H1 (cell line): ENCODE results near the gene PCYT2. TPM values are rescaled to one million over a fixed set of nuclear protein-coding genes. Genes with fewer than 3 reads are reported as not detected.

Experiments used
- CTCF ChIA-PET: fragments of 300-600 bp; sonication (Branson Sonifier 250); formaldehyde crosslinking; loops from one replicate; lab custom pipeline; 2021; ENCODE audit not compliant: partially characterized antibody; lab: Charles Lee
- POLR2A ChIA-PET: fragments of 300-600 bp; sonication (Branson Sonifier 250); formaldehyde crosslinking; loops from one replicate; lab custom pipeline; 2021; ENCODE audit warnings: inconsistent platforms; ENCODE audit not compliant: partially characterized antibody; lab: Charles Lee
- DNase-seq, 2 experiments: peaks; one replicate each; pipeline versions ENCODE4 v3.0.0 to v3.0.0-alpha.2; 2010 to 2022; ENCODE audit warnings: low spot score in 2 of 2, low read depth in 1 of 2, mixed read lengths in 1 of 2
- FAIRE-seq: peaks from 2 replicates; lab custom pipeline; 2011; peaks lifted over from hg19 to GRCh38; lab: Jason Lieb, UNC
- H2AFZ ChIP-seq: 2 replicates; pipeline ENCODE4 v1.8.1; 2012; ENCODE audit warnings: low read length, inconsistent platforms
- H2AK5ac ChIP-seq: 2 replicates; pipeline ENCODE4 v1.6.1; 2013; ENCODE audit warnings: low read depth, low read length
- H2BK120ac ChIP-seq: replicated peaks from 2 replicates; pipeline ENCODE3; 2013; ENCODE audit warnings: low read depth, low read length, inconsistent platforms
- H2BK12ac ChIP-seq: 2 replicates; pipeline ENCODE4 v1.6.1; 2013; ENCODE audit warnings: low read depth, low read length
- H2BK15ac ChIP-seq: 2 replicates; pipeline ENCODE4 v1.6.1; 2013; ENCODE audit warnings: low read length
- H2BK20ac ChIP-seq: 2 replicates; pipeline ENCODE4 v1.6.1; 2013; ENCODE audit warnings: low read length
- H2BK5ac ChIP-seq: 2 replicates; pipeline ENCODE4 v1.6.1; 2013; ENCODE audit warnings: low read depth, low read length
- H3K14ac ChIP-seq: 2 replicates; pipeline ENCODE4 v1.6.1; 2013; ENCODE audit warnings: inconsistent platforms; ENCODE audit not compliant: insufficient read length
- H3K18ac ChIP-seq: 2 replicates; pipeline ENCODE4 v1.6.1; 2013; ENCODE audit warnings: low read length; ENCODE audit errors: extremely low read depth
- H3K23ac ChIP-seq: 2 replicates; pipeline ENCODE4 v1.6.1; 2013; ENCODE audit warnings: inconsistent platforms; ENCODE audit not compliant: insufficient read length
- H3K23me2 ChIP-seq: 2 replicates; pipeline ENCODE4 v1.6.1; 2013; ENCODE audit warnings: low read depth, low read length
- H3K27ac ChIP-seq: 2 replicates; pipeline ENCODE4 v1.6.1; 2011; ENCODE audit warnings: low read depth, low read length, inconsistent platforms
- H3K27me3 ChIP-seq, 4 experiments: replicated peaks in 1 of 4; 1 replicate in 1 of 4; 2 replicates in 3 of 4; pipeline versions ENCODE4 v1.6.1 to v1.8.1; 2011 to 2013; ENCODE audit warnings: low read length in 3 of 4, mild to moderate bottlenecking in 3 of 4, inconsistent platforms in 2 of 4, mixed read lengths in 2 of 4, moderate library complexity in 1 of 4; ENCODE audit not compliant: control insufficient read depth in 3 of 4, insufficient read depth in 3 of 4; ENCODE audit errors: extremely low read depth in 1 of 4
- H3K36me3 ChIP-seq, 4 experiments: 2 replicates each; pipeline versions ENCODE4 v1.6.1 to v1.8.1; 2011 to 2013; ENCODE audit warnings: mild to moderate bottlenecking in 4 of 4, low read length in 3 of 4, moderate library complexity in 2 of 4, control low read depth in 1 of 4, inconsistent platforms in 1 of 4; ENCODE audit not compliant: insufficient read depth in 4 of 4, control insufficient read depth in 2 of 4
- H3K4ac ChIP-seq: replicated peaks from 2 replicates; pipeline ENCODE3; 2013; ENCODE audit warnings: low read length, low read depth, mixed read lengths, inconsistent platforms; ENCODE audit not compliant: insufficient read length
- H3K4me1 ChIP-seq, 4 experiments: replicated peaks in 1 of 4; 1 replicate in 1 of 4; 2 replicates in 3 of 4; pipeline versions ENCODE4 v1.6.1 to v1.8.1; 2011 to 2013; ENCODE audit warnings: low read length in 3 of 4, inconsistent platforms in 2 of 4, mixed read lengths in 1 of 4; ENCODE audit not compliant: insufficient read depth in 4 of 4, control insufficient read depth in 3 of 4
- H3K4me2 ChIP-seq, 2 experiments: 2 replicates each; pipeline versions ENCODE4 v1.6.1 to v1.8.1; 2011 to 2013; ENCODE audit warnings: low read depth in 2 of 2, low read length in 2 of 2, control low read depth in 1 of 2, inconsistent platforms in 1 of 2, mild to moderate bottlenecking in 1 of 2; ENCODE audit not compliant: insufficient read depth in 1 of 2
- H3K4me3 ChIP-seq, 4 experiments: fragments of 200-600, 300-600 bp in 1 of 4; sonication (generic), shearing (Covaris generic), sonication (Bioruptor Twin) in 1 of 4; 2 replicates each; pipeline versions ENCODE4 v1.5.1 to v1.8.1; 2011 to 2016; ENCODE audit warnings: low read length in 4 of 4, low read depth in 3 of 4, control low read depth in 2 of 4, inconsistent platforms in 2 of 4, mild to moderate bottlenecking in 2 of 4, mixed read lengths in 1 of 4, moderate library complexity in 1 of 4; ENCODE audit not compliant: insufficient read depth in 2 of 4; ENCODE audit errors: extremely low read depth in 1 of 4
- H3K56ac ChIP-seq: replicated peaks from 2 replicates; pipeline ENCODE3; 2013; ENCODE audit warnings: low read depth, mild to moderate bottlenecking, mixed read lengths, low read length, inconsistent platforms; ENCODE audit not compliant: insufficient read length
- H3K79me1 ChIP-seq: 2 replicates; pipeline ENCODE4 v1.6.1; 2013; ENCODE audit warnings: low read depth, low read length, control low read depth
- H3K79me2 ChIP-seq, 2 experiments: 2 replicates each; pipeline versions ENCODE4 v1.6.1 to v1.8.1; 2012 to 2013; ENCODE audit warnings: low read length in 2 of 2, mild to moderate bottlenecking in 2 of 2, inconsistent platforms in 1 of 2; ENCODE audit not compliant: insufficient read depth in 2 of 2, control insufficient read depth in 1 of 2
- H3K9ac ChIP-seq, 4 experiments: replicated peaks in 1 of 4; 1 replicate in 1 of 4; 2 replicates in 3 of 4; pipeline versions ENCODE4 v1.6.1 to v1.8.1; 2011 to 2013; ENCODE audit warnings: low read depth in 3 of 4, low read length in 3 of 4, control low read depth in 2 of 4, mild to moderate bottlenecking in 2 of 4, moderate library complexity in 2 of 4, inconsistent platforms in 1 of 4; ENCODE audit errors: extremely low read depth in 1 of 4
- H3K9me3 ChIP-seq, 2 experiments: 2 replicates each; pipeline versions ENCODE4 v1.6.1 to v1.8.1; 2012 to 2013; ENCODE audit warnings: mild to moderate bottlenecking in 2 of 2, moderate library complexity in 2 of 2, control low read depth in 1 of 2, inconsistent platforms in 1 of 2, low read depth in 1 of 2, low read length in 1 of 2, mixed read lengths in 1 of 2; ENCODE audit not compliant: insufficient read depth in 2 of 2
- H4K20me1 ChIP-seq, 2 experiments: replicated peaks in 1 of 2; 2 replicates each; pipeline versions ENCODE3 to v1.8.1; 2011 to 2013; ENCODE audit warnings: inconsistent platforms in 2 of 2, low read length in 2 of 2, mild to moderate bottlenecking in 1 of 2; ENCODE audit not compliant: insufficient read depth in 2 of 2, control insufficient read depth in 1 of 2
- H4K5ac ChIP-seq: 2 replicates; pipeline ENCODE4 v1.6.1; 2013; ENCODE audit warnings: low read length, low read depth, mixed read lengths, inconsistent platforms; ENCODE audit not compliant: insufficient read length
- H4K8ac ChIP-seq: 2 replicates; pipeline ENCODE4 v1.8.0; 2013; ENCODE audit warnings: mild to moderate bottlenecking, moderate library complexity, low read length, inconsistent platforms; ENCODE audit not compliant: insufficient read depth; ENCODE audit errors: extremely low read depth
- H4K91ac ChIP-seq: replicated peaks from 2 replicates; pipeline ENCODE3; 2013; ENCODE audit warnings: low read length, mixed read lengths, inconsistent platforms; ENCODE audit not compliant: insufficient read length
- CEBPB ChIP-seq: IDR thresholded peaks from 2 replicates; pipeline ENCODE4 v1.6.1; 2012; ENCODE audit warnings: low read depth, low read length
- HDAC2 ChIP-seq, 2 experiments: fragments of 300-600 bp in 1 of 2; sonication (generic) in 1 of 2; IDR thresholded peaks; 2 replicates each; pipeline ENCODE4 v1.6.1; 2011 to 2012; ENCODE audit warnings: low read depth in 2 of 2, low read length in 2 of 2, mild to moderate bottlenecking in 2 of 2, moderate library complexity in 2 of 2, borderline replicate concordance in 1 of 2, inconsistent platforms in 1 of 2
- HDAC6 ChIP-seq: IDR thresholded peaks from one replicate; pipeline ENCODE4 v1.7.1; 2012; ENCODE audit warnings: low read depth, mild to moderate bottlenecking, inconsistent platforms, low read length, moderate library complexity
- KDM4A ChIP-seq: IDR thresholded peaks from one replicate; pipeline ENCODE4 v1.7.1; 2012; ENCODE audit warnings: low read depth, mild to moderate bottlenecking, moderate library complexity, low read length, inconsistent platforms; ENCODE audit not compliant: severe bottlenecking
- NANOG ChIP-seq: IDR thresholded peaks from 2 replicates; pipeline ENCODE4 v1.6.1; 2011; ENCODE audit warnings: low read length, low read depth, mild to moderate bottlenecking, inconsistent platforms; ENCODE audit not compliant: insufficient read depth, poor library complexity, severe bottlenecking
- PHF8 ChIP-seq: fragments of 200-600 bp; sonication (generic); conservative IDR thresholded peaks from 2 replicates; pipeline ENCODE4 v1.7.1; 2012; ENCODE audit warnings: low read depth, mild to moderate bottlenecking, inconsistent platforms, low read length, moderate library complexity
- SIN3A ChIP-seq, 2 experiments: IDR thresholded peaks in 1 of 2; conservative IDR thresholded peaks in 1 of 2; 2 replicates each; pipeline ENCODE4 v1.6.1; 2011 to 2012; ENCODE audit warnings: low read length in 2 of 2, improper control_type of control experiment in 1 of 2, low read depth in 1 of 2, mild to moderate bottlenecking in 1 of 2
- TBP ChIP-seq: IDR thresholded peaks from 2 replicates; pipeline ENCODE4 v1.6.1; 2011; ENCODE audit warnings: low read depth, low read length, improper control_type of control experiment
- ZNF274 ChIP-seq: IDR thresholded peaks from 2 replicates; pipeline ENCODE4 v1.7.0; 2012; ENCODE audit warnings: low read length, borderline replicate concordance; ENCODE audit errors: extremely low read depth
- WGBS, 2 experiments: shearing (Covaris generic) in 1 of 2; methylation state at CpG; one replicate each; pipeline versions ENCODE4 v1.1.6 to v1.1.7; 2013 to 2015; ENCODE audit warnings: low lambda C conversion rate in 2 of 2, mixed read lengths in 2 of 2, inconsistent platforms in 1 of 2, low coverage in 1 of 2, missing lambda C conversion rate in 1 of 2; ENCODE audit not compliant: insufficient replicate concordance in 2 of 2, insufficient coverage in 1 of 2, insufficient read length in 1 of 2; ENCODE audit errors: extremely low coverage in 1 of 2, missing lambda C conversion rate in 1 of 2; 5-methylcytosine and 5-hydroxymethylcytosine counted together
- polyA plus RNA-seq, 7 experiments: library from polyadenylated mRNA; depleted of rRNA in 3 of 7; stranded (reverse) in 5 of 7; unstranded in 2 of 7; fragments of >200 nt in 5 of 7; fragments of 200-250 nt in 2 of 7; gene quantifications; 1 replicate in 5 of 7; 2 replicates in 1 of 7; 4 replicates in 1 of 7; pipeline versions ENCODE4 v1.2.1 to v1.2.3, GENCODE V29; 2011 to 2013; ENCODE audit warnings: missing spikeins in 2 of 7, mixed read lengths in 2 of 7
- total RNA-seq: library from RNA; stranded (reverse); fragmentation: NEBNext Ultra II Directional; extraction: Animal tissue kit (Norgen Biotek cat#: 25700); gene quantifications from 2 replicates; pipeline ENCODE4 v1.2.1, GENCODE V29; 2021
- TF ChIP-seq, protein P1 (sequence below): IDR thresholded peaks from 2 replicates; pipeline ENCODE4 v1.6.1; 2012; ENCODE audit warnings: inconsistent platforms

PCYT2 gene
- total and polyA plus RNA-seq, 2 of the 8 experiments (the other 6 are each of a cell fraction or from before 2014, with no cell fraction given): 29.9 to 31.3 TPM

DNA sequence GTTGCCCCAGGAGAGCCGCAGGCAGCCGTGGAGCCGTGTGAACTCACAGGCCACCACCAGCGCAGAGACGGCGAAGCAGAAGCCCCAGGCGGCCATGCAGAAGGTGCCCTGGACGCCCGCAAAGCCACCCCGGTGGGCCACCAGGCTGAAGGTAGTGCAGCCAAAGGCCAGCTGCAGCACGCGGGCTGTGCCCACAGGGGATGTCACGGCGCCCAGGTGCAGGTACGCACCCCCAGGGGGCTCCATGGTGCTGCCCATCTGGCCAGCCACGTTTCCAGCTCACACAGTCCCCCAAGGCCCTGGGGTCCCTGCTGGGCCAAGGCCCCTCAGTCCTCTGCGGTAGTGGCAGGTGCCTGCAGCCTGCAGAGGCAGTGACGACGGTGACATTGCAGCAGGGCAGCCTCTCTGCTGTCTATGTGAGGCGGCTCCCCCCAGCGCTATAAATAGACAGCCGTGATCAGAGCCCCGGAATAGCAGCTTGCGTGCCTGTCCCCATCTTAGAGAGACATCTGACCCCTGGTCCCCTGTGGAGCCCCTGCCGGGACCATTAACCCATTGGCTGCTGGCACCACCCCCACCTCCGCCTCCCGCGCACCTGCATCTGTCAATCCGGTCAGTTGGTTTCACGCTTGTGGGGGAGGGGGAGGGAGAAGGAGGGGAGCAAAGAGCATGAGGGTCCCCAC lies 30.4 kb upstream of the PCYT2 start:
- no peak overlapping the region for H3K56ac ChIP-seq
- peak overlapping the region; percentile 16; the same call in 1 of the 2 replicates for H2BK5ac ChIP-seq
- no peaks in the 10 kb centered on the region for H4K20me1 ChIP-seq
- peak overlapping the region; percentile 73; the same call in 1 of the 2 replicates for H4K8ac ChIP-seq
- no peak overlapping the region for H4K5ac ChIP-seq
- peak overlapping the region; percentile 50; the same call in 1 of the 2 replicates for H2BK12ac ChIP-seq
- H3K79me1 ChIP-seq: no peaks in the 10 kb centered on the region
- no peak overlapping the region for H2BK120ac ChIP-seq
- ChIA-PET POLR2A (interaction anchor here (0.9 to 14.6 kb wide), 7 partner anchors 8 to 63 kb away, joined by 3 to 150 read pairs (median 4); partner anchors contain the start of genes ASPSCR1 and MAFG), CTCF (interaction anchor here (1.2 to 4.6 kb wide), 5 partner anchors 9 to 137 kb away, joined by 3 to 16 read pairs (median 4); partner anchors contain the start of gene MAFG)
- H3K23ac ChIP-seq: no peak overlapping the region
- no peak overlapping the region for H2BK15ac ChIP-seq
- DNase-seq (no peak), FAIRE-seq (no peak)
- WGBS, 2 experiments: 56% methylated on average over 29 of the region's 30 CpGs; no CpG with 5 or more reads in 1 of the 2 experiments
- peak overlapping the region; percentile 21 to 45; a peak in 3 of 4 replicates for H3K4me2 ChIP-seq
- peak overlapping the region in 1 of 4 experiments; percentile 39; a peak in 2 of 8 replicates for H3K4me3 ChIP-seq
- H2BK20ac ChIP-seq: no peak overlapping the region
- no peak overlapping the region; the same call in 1 of the 2 replicates for H3K18ac ChIP-seq
- H3K27me3 ChIP-seq: peaks cover 0 to 5% (median 0%) of the 10 kb centered on the region in 4 experiments; a peak in 3 of 7 replicates
- no peak overlapping the region for H3K14ac ChIP-seq
- H3K27ac ChIP-seq: no peak overlapping the region
- H4K91ac ChIP-seq: peak overlapping the region; percentile 54
- H3K23me2 ChIP-seq: no peaks in the 10 kb centered on the region; the same call in 1 of the 2 replicates
- no peaks in the 10 kb centered on the region; a peak in 1 of 4 replicates for H3K79me2 ChIP-seq
- peaks cover 0 to 12% (median 8%) of the 10 kb centered on the region in 4 experiments; a peak in 5 of 7 replicates for H3K4me1 ChIP-seq
- no peaks in the 10 kb centered on the region for H3K9me3 ChIP-seq
- no peak overlapping the region; the same call in 1 of the 2 replicates for H2AK5ac ChIP-seq
- H3K4ac ChIP-seq: no peak overlapping the region
- H3K9ac ChIP-seq: no peak overlapping the region
- H2AFZ ChIP-seq: no peak overlapping the region
- H3K36me3 ChIP-seq: no peaks in the 10 kb centered on the region
- TF ChIP-seq CEBPB (no peak), HDAC2 (IDR thresholded peaks at IDR 0.05; ENCODE audit: borderline replicate concordance in 1 of 2, low read depth in 2 of 2, low read length in 2 of 2) (no peak), TBP (no peak), PHF8 (no peak), HDAC6 (no peak), KDM4A (no peak), ZNF274 (no peak), NANOG (no peak), SIN3A (conservative IDR thresholded peaks at IDR 0.05 in 1 of 2, IDR thresholded peaks at IDR 0.05 in 1 of 2; ENCODE audit: low read depth in 1 of 2, low read length in 2 of 2) (0 out of 4 replicates have a peak, but pooled peaks have one; percentile 36 to 43)
- TF ChIP-seq, protein P1, sequence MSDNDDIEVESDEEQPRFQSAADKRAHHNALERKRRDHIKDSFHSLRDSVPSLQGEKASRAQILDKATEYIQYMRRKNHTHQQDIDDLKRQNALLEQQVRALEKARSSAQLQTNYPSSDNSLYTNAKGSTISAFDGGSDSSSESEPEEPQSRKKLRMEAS: 0 out of 2 replicates have a peak, but pooled peaks have one; percentile 34
